ENCODE data around the gene C2.
"Not testable (repeated sequence)": the region's sequence is repeated elsewhere in the genome, so short reads cannot be mapped to it uniquely, and the experiment has no call there.

The C2 gene

DNA sequence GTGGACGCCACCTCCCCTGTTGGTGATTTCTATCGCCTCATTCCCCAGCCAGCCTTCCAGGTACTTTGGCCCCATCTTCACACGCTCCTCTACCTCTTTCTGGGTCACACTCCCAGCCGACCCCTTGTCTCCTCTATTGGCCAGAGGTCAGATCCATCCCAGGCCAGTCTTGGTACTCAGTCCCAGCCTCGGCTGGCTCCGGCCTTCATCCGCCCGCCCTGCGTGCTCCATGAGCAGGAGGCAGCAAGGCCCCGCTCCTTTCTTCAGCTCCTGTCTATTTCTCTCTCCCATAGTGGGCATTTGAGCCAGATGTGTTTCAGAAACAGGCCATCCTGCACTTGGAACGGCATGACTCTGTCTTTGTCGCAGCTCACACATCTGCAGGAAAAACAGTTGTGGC lies 34.1 kb downstream of the C2 start:
- no peak for DNase-seq

- DNase-seq: no peak
Observed at GRCh38 chr6:31963921-31964320, 36.4 kb downstream of the C2 start.

- no peak for DNase-seq
Observed at GRCh38 chr6:31965700-31966099, 38.2 kb downstream of the C2 start.

- no peak for DNase-seq
Observed at GRCh38 chr6:31966506-31966905, 39.0 kb downstream of the C2 start.

GRCh38 chr6:31966997-31967925 lies 39.7 kb downstream of the C2 start:
- no peak for DNase-seq

GRCh38 chr6:31967926-31968320 lies 40.4 kb downstream of the C2 start:
- DNase-seq: no peak

DNA sequence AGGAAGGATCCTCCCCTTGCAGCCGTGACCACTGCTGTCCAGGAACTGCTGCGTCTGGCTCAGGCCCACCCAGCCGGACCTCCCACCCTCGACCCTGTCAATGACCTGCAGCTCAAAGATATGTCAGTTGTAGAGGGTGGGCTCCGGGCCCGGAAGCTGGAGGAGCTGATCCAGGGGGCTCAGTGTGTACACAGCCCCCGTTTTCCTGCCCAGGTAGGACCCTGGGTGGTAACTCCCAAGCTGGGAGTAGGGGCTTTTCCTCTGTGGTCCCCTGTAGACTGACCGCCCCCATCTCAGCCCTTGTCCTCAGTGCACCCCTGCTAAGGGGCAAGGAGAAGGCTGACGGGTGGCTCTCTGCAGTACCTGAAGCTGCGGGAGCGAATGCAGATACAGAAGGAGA lies 40.8 kb downstream of the C2 start:
- DNase-seq: no peak

DNA sequence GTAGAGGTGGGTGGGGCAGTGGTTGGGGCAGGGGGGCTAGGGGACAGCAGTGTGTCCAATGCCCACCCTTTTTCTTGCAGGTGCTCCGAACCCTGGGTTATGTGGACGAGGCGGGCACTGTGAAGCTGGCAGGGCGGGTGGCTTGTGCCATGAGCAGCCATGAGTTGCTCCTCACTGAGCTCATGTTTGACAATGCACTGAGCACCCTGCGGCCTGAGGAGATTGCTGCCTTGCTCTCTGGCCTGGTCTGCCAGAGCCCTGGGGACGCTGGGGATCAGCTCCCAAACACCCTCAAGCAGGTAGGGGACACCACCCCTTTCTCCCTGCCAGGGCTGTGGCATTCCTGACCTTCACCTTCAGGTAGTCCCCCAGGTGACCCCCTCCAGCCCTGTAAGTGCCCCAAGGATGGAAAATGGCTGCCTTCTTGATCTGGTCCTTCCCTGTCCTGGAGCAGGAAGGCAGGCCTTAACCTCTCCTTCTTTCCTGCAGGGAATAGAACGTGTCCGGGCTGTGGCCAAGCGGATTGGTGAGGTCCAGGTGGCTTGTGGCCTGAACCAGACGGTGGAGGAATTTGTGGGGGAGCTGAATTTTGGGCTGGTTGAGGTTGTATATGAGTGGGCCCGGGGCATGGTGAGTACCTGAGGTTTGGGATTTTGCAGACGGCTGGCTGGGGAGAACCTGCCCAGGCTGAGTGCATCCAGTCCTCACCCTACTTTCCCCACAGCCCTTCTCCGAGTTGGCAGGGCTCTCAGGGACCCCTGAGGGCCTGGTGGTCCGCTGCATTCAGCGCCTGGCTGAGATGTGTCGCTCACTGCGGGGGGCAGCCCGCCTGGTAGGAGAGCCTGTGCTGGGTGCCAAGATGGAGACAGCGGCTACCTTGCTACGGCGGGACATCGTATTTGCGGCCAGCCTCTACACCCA lies 41.5 kb downstream of the C2 start:
- no peak for DNase-seq

DNA sequence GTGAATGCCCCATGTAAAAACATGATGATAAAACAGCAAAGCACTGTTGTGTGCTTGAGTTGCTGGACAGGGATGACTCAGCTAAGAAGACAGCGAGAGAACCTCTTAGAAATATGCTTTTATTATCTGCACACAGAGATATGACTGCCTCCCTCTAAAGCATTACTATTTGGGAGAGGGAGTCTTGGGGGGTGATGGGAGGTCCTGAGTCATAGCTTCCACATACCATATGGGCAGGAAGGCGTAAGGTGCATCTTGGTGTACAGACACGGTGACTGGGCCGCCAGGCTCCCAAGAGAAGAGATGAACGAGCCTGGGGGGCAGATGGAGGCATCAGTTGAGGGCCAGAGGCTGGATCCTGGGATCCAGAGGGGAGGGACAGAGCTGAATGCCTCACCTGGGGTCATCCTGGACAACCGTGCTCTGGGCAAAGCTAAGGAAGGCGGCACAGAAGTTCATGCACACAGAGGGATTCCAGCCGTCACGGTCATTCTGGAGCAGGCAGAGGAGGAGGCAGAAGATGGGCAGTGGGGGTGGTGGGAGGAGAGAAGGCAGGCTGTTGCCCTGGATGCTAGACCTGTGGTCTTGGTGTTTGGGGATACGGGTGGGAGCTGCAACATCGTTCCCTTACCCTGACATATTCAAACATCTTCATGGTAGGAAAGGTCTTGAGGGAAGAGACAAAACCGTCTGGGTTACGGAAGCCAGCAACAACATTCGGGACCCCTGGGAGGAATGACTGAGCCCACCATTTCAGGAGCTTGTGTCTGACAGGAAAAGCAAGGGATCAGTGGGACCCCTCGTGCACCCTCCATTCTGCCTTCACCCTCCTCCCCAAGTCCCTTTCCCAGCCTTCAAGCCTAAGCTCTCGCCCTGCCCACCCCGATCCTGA lies 42.4 kb downstream of the C2 start:
- no peak for DNase-seq

GRCh38 chr6:31970604-31971271 lies 43.2 kb downstream of the C2 start:
- peak; percentile 37 to 72 for DNase-seq

GRCh38 chr6:31971279-31971992 lies 43.9 kb downstream of the C2 start:
- peak in 1 of 2 experiments; percentile 37 for DNase-seq

GRCh38 chr6:31971993-31972708 lies 44.6 kb downstream of the C2 start, which contains the start of gene DXO:
Gene DXO, minus strand, starts transcription at chr6:31972138. Its CDS starts 463 bp downstream, at chr6:31971675.
- DNase-seq: peak; percentile 97 to 98

DNA sequence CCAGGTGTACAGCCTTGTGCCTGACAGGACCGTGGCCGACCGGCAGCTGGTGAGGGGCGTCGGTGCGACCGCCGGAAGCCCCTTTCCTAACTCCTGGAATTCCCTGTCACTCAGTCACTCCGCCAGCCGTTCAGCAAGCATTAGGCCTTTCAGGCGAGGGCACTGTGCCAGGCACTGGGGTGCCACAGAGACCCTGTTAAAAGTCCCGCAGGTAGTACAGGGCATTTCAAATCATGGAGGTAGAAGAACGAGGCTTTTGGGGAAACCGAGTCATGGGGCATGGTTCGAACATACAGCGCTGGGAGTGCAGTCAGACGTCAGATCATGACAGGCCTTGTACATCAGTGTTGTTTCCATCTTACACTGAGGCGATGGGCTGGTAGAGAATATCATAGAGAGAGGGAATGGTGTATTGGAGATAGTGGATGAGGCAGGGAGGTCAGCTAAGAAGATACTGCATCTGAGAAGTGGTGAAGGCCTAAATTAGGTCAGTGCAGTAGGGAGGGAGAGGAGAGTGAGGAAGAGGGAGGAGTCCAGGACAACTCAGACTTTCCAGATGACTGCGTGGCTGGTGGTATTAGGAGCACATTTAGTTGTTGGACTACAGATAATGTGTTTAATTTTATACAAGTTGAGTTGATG lies 45.3 kb downstream of the C2 start:
- DNase-seq: no peak

- DNase-seq: not testable (repeated sequence)
Observed at GRCh38 chr6:31976065-31976464, 48.5 kb downstream of the C2 start.

DNA sequence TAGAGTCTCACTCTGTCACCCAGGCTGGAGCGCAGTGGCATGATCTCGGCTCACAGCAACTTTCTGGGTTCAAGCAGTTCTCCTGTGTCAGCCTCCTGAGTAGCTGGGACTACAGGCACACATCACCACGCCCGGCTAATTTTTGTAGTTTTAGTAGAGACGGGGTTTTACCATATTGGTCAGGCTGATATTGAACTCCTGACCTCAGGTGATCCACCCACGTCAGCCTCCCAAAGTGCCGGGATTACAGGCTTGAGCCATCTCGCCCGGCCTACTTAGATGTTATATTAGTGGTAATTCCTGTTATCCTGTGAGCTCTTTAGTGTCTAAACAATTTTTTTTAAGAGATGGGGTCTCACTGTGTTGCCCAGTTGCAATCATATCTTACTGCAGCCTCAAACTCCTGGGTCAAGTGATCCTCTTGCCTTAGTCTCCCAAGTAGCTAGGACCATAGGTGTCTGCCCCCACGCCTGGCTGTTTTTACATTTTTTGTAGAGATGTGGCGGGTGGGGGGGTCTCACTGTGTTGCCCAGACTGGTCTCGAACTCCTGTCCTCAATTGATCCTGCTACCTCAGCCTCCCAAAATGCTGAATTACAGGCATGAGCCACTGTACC lies 50.4 kb downstream of the C2 start:
- DNase-seq: no peak

- DNase-seq: no peak
Observed at GRCh38 chr6:31978831-31979230, 51.3 kb downstream of the C2 start.

DNA sequence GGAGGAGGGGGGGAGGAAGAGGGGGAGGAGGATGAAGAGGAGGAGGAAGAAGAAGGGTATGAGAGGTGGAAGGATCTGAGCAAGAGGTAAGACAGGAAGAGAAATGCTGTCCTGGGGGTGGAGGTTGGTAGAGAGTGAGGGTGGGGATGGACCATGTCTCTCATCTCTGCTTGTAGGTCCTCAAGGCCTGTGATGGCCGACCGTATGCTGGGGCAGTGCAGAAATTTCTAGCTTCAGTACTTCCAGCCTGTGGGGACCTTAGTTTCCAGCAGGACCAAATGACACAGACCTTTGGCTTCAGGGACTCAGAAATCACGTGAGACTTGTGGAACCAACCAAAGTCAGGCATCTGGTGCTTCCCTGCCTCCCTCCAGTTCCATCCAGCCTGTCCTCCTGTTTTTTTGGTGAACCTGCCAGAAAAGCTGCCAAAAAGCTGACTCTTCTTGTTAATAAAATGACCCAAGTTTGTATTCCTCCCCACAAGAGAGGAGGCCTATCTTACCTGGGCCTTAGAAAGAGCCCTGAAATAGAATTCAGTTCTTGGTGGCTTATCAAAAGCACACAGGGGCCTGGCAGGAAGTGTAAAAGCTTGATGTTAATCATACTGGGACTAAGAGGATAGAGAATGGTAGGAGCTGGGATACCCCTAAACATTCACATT lies 51.9 kb downstream of the C2 start:
- no peak for DNase-seq

DNA sequence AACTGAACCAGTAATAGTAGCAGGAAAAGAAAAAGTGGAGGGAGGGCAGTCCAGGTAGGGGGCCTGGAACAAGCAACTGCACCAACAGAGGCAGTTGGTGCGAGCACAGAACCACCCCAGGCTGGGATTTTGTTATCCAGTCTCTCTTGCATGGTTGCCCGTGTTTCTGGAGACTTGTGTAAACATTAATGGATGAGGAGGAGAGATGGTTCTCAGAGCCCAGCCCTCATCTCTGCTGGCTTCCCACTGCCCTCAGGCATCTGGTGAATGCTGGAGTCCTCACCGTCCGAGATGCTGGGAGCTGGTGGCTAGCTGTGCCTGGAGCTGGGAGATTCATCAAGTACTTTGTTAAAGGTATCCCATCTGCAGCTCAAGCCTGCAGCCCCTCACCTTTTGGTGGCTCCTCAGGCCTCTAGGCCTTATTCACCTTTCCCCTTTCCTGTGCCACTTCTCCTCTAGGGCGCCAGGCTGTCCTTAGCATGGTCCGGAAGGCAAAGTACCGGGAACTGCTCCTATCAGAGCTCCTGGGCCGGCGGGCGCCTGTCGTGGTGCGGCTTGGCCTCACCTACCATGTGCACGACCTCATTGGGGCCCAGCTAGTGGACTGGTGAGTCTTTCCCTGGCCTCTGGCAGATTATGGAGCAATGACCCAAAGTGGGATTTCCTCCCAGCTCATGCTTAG lies 52.8 kb downstream of the C2 start:
- not testable (repeated sequence) for DNase-seq
